Stimulated activated CD4-positive, alpha-beta T cell treated with anti-CD3 and anti-CD28 coated beads, Interleukin-4, amount 100 ng/mL, for 4 hours (primary cell): ENCODE results near the gene ZBTB17.
"Not testable (repeated sequence)": the region's sequence is repeated elsewhere in the genome, so short reads cannot be mapped to it uniquely, and the experiment has no call there.

ENCODE experiments used
- DNase-seq, 2 experiments: peaks; one replicate each; pipeline ENCODE4 v3.0.0-alpha.2; 2020

ZBTB17 gene

DNA sequence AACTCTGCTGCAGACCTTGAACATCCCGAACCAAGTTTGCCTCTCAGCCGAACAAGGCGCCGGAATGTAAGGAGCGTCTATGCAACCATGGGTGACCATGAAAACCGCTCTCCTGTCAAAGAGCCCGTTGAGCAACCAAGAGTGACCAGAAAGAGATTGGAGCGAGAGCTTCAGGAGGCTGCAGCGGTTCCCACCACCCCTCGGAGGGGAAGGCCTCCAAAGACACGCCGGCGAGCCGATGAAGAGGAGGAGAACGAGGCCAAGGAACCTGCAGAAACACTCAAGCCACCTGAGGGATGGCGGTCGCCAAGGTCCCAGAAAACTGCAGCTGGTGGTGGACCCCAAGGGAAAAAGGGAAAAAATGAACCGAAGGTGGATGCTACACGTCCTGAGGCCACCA is 44.0 kb downstream of the ZBTB17 start:
- no peak for DNase-seq

DNA sequence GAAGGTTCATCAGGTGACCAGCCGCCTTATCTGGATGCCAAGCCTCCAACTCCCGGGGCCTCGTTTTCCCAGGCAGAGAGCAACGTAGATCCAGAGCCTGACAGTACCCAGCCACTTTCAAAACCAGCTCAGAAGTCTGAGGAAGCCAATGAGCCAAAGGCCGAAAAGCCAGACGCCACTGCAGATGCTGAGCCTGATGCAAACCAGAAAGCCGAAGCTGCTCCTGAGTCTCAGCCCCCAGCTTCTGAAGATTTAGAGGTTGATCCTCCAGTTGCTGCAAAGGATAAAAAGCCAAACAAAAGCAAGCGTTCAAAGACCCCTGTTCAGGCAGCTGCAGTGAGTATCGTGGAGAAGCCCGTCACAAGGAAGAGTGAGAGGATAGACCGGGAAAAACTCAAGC is 44.5 kb downstream of the ZBTB17 start:
- no peak for DNase-seq

DNA sequence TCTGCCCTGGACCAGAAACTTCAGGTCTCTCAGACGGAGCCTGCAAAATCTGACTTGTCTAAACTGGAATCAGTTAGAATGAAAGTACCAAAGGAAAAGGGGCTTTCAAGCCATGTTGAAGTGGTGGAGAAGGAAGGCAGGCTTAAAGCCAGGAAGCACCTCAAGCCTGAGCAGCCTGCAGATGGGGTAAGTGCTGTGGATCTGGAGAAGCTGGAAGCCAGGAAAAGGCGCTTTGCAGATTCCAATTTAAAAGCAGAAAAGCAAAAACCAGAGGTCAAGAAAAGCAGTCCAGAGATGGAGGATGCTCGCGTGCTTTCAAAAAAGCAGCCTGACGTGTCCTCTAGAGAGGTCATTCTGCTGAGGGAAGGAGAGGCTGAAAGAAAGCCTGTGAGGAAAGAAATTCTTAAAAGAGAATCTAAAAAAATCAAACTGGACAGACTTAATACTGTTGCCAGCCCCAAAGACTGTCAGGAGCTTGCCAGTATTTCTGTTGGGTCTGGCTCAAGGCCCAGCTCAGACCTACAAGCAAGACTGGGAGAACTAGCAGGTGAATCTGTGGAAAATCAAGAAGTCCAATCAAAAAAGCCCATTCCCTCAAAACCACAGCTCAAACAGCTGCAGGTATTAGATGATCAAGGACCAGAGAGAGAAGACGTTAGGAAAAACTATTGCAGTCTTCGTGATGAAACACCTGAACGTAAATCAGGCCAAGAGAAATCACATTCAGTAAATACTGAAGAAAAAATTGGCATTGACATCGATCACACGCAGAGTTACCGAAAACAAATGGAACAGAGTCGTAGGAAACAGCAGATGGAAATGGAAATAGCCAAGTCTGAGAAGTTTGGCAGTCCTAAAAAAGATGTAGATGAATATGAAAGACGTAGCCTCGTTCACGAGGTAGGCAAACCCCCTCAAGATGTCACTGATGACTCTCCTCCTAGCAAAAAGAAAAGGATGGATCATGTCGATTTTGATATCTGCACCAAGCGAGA is 46.6 kb downstream of the ZBTB17 start:
- DNase-seq: no peak

DNA sequence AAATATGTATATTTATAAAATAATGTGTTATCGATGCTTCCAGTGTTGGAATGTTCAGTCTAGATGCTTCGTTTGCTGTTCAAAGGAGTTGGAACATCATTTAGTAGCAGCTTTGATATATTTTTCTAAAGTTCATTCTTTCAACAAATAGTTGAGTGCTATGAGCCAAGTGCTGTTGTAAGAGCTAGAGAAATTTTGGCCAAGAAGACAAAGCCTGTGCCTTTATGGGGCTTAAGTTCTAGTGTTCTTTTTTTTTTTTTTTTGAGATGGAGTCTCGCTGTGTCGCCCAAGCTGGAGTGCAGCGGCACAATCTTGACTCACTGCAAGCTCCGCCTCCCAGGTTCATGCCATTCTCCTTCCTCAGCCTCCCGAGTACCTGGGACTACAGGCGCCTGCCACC is 49.5 kb downstream of the ZBTB17 start:
- not testable (repeated sequence) for DNase-seq

DNA sequence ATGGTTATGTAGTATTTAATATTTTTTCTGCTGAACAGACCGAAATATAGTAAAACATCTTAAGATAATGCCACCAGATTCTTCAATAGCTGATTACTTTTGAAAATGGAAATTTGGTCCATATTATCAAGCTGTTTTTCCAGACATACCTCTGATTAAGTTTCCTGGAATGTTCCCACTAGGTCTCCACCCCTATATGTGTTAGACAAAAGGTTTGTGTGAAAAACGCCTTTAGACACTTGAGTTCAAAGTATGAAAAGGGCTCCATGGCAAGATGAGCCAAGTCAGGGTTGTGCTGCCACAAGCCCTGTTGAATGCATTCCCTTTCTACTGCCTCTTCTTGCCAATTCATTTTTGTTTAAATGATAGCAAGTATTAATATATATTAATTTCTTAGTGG is 52.7 kb downstream of the ZBTB17 start:
- DNase-seq: no peak

DNA sequence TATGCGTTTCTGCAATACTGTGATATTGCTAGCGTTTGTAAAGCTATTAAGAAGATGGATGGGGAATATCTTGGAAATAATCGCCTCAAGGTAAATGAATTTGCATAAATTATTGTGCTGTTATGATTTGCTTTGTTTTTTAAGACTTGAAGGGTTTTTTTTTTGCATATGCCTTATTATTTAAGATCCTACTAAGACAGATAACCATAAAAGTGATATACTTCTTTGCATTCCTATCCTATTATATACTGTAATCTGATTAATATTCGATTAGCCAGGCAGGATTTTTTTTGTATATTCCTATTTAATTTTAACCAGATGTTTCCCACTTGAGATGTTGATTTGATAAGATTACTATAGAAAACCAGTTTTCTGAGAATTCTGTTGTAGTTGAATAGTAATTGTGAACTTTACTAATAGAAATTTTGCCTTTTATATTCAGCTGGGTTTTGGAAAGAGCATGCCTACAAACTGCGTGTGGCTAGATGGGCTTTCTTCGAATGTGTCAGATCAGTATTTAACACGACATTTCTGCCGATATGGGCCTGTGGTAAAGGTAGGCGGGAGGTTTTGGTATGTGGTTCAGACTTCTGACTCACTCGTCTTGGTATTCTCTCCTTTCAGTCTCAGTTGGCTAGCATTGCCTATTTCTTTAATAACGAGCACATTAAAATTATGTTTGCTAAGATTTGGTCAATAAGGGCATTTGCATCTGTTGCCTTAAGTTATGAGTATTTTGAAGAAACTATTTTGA is 56.8 kb downstream of the ZBTB17 start:
- DNase-seq: peak; percentile 33 to 75

DNA sequence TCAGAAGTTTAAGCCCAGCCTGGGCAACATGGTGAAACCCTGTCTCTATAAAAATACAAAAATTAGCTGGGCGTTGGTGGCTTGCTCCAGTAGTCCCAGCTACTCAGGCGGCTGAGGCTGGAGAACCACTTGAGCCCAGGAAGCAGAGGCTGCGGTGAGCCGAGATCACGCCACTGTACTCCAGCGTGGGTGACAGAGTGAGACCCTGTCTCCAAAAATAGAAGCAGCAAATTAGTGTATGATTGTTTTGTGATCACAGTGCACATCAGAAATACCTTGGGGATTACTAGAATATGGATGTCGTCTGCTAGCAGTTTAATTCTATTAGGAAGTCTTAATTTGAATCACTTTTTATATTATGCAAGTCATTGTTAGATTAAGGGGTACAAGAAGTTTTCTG is 59.0 kb downstream of the ZBTB17 start:
- no peak for DNase-seq

DNA sequence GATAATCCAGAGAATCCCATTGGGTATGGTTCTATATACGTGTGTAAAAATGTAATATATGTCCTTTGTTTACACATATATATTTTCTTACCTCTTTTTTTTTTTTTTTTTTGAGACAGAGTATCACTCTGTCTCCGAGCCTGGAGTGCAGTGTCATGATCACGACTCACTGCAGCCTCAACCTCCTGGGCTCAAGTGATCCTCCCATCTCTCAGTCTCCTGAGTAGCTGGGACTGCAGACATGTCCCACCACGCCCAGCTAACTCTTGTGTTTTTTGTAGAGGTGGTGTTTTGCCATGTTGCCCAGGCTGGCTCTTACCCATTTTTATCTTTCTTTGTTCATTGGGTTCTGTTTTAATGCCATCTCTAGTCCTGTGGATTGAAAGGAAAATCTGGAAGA is 59.5 kb downstream of the ZBTB17 start:
- no peak for DNase-seq

DNA sequence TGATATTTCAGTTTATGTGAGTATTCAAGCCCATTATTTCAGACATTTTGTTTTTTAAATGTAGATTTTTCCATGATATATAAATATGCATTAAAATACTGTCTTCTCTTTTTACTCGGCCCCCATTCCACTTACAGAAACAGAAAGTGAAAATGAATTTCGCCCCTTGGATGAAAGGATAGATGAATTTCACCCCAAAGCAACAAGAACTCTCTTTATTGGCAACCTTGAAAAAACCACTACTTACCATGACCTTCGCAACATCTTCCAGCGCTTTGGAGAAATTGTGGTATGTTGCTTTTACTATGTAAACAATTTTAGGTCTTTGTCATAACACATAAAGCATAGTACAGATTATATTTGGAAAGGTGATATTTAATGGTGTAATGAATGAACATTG is 59.9 kb downstream of the ZBTB17 start:
- no peak for DNase-seq

DNA sequence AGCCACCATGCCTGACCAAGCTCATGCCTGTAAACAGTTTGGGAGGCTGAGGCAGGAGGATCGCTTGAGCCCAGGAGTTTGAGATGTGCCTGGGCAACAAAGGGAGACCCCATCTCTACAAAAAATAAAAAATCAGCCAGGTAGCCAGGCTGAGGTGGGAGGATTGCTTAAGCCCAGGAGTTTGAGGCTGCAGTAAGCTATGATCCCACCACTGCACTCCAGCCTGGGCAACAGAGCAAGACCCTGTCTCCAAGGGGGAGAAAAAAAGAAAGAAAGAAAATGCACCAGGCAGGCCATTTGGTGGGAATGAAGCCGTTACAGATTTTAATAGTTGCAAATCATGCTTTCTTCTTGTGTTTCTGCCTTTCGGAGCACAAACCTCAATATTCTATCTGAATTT is 62.3 kb downstream of the ZBTB17 start:
- DNase-seq: not testable (repeated sequence)

DNA sequence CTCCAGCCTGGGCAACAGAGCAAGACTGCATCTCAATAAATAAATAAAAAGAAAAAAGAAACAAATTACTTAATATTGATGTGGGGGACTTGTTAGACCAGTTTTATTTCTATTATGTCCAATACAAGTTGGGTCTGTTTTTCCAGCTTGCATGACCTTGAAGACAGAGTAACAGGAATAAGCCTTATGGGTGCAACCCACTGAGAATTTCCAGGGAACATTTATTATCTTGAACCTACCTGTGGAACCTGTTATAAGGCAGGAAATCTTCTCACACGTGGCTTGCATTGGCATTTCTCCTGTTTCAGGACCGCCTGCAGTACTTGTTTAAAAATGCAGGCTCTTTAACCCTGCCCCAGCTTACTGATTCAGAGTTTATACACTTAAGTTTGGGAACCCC is 64.0 kb downstream of the ZBTB17 start:
- no peak for DNase-seq

DNA sequence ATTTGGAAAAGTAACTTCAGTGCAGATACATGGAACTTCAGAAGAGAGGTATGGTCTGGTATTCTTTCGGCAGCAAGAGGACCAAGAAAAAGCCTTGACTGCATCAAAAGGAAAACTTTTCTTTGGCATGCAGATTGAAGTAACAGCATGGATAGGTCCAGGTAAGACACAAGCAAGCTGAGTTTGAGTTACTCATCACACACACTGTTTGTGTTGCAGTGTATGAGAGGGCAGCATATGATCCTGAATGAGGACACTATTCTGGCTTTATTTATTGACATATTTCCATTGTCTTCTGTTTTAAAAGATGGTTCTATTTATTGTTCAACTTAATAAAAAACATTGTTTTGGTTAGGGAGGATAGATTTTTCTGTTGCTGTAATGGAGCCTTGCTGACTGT is 64.8 kb downstream of the ZBTB17 start:
- no peak for DNase-seq

DNA sequence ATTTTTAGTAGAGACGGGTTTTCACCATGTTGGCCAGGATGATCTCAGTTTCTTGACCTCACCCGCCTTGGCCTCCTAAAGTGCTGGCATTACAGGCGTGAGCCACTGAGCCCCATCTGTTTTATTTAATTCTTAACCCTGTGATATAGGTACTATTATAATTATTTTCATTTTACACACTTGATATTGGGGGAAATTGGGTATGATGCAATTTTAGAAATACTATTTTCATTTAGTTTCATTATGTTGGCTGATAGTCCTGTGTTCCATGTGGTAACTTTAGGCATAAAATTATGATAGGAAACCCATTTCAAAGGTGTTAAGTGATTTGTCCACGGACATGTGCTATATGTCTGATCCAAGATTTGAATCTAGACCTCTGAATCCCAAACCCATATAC is 67.3 kb downstream of the ZBTB17 start:
- DNase-seq: no peak

DNA sequence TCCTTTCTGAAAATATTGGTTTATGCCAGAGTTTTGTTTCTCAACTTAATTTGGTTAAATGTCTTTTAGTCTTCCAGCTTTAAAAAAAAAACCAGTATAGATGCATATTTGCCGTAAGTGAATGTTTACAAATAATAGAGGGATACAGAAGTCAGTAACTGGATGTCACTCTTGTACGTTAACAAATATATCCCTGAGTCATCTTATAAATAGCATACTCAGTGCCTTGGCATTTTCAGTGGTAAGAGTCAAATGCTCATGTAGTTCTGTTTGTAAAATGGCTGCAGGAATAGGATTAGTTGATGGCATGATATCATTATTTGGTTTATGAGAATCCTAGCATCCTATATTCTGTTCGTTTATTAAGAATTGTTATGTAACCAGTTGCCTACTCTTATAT is 73.0 kb downstream of the ZBTB17 start:
- no peak for DNase-seq

DNA sequence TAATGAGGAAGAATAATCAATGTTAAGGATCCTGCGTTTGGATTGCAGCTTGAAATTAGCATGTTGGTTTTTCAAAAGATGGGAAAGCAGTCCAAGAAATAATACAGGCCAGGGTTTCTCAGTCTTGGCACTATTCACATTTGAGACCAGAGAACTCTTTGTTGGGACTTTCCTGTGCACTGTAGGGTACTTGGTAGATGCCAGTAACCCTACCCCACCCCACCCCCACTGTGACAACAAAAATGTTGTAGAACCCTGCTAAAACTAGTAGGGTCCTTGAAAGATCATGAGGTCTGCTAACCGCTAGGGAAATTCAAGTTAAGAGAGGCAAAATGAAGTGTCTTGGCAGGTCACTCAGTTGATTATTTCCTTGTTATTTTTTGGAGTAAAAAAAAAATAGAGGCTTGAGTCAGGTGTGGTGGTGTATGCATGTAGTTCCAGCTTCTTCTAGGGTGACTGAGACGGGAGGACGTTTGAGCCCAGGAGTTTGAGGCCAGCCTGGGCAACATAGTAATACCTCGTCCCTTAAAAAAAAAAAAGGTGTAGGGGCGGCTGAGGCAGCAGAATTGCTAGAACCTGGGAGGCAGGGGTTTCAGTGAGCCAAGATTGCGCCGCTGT is 75.1 kb downstream of the ZBTB17 start:
- no peak for DNase-seq

DNA sequence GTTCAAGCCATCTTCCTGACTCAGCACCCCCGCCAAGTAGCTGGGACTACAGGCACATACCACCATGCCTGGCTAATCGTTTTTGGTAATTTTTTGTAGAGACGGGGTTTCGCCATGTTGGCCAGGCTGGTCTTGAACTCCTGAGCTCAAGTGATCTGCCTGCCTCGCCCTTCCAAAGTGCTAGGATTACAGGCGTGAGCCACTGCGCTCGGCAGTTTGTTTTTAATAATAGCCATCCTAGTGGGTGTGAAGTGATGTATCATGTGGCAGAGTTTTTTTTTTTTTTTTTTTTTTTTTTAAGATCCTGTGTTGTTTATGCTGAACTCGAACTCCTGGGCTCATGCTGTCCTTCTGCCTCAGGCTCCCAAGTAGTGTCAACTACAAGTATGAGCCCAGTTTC is 76.6 kb downstream of the ZBTB17 start:
- DNase-seq: no peak

DNA sequence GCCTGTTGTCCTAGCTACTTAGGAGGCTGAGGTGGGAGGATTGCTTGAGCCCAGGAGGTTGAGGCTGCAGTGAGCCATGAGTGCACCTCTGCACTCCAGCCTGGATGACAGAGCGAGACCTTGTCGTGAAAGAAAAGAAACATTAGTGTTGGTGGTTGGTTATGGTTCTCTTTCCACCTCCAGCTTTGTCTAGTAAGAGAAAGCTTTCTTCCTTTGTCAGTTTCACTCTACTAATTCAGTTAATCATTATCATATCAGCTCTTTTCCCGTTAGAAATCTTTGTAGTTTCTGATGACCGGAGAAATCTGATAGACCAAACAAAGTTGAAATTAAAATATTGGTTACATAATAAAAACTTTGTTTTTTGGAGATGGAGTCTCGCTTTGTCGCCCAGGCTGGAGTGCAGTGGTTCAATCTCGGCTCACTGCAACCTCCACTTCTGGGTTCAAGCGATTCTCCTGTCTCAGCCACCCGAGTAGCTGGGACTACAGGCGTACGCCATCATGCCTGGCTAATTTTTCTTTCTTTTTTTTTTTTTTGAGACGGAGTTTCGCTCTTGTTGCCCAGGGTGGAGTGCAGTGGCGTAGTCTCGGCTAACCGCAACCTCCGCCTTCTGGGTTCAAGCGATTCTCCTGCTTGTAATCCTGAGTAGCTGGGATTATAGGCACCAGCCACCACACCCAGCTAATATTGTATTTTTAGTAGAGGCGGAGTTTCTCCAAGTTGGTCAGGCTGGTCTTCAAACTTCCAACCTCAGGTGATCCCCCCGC is 78.9 kb downstream of the ZBTB17 start:
- not testable (repeated sequence) for DNase-seq

DNA sequence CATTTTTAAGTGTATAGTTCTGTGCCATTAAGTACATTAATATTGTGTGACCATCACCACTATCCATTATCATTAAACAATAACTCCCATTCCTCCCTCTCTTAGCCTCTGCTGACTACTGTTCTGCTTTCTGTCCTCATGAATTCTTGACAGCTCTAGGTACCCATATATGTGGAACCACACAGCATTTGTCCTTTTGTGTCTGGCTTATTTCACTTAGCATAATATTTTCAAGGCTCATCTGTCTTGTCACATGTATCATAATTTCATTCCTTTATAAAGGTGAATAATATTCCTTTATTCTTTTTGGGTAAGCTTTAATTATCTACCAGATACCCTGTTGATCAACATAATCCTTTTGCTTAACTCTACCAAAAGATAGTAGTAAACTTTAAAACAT is 80.7 kb downstream of the ZBTB17 start:
- DNase-seq: no peak

DNA sequence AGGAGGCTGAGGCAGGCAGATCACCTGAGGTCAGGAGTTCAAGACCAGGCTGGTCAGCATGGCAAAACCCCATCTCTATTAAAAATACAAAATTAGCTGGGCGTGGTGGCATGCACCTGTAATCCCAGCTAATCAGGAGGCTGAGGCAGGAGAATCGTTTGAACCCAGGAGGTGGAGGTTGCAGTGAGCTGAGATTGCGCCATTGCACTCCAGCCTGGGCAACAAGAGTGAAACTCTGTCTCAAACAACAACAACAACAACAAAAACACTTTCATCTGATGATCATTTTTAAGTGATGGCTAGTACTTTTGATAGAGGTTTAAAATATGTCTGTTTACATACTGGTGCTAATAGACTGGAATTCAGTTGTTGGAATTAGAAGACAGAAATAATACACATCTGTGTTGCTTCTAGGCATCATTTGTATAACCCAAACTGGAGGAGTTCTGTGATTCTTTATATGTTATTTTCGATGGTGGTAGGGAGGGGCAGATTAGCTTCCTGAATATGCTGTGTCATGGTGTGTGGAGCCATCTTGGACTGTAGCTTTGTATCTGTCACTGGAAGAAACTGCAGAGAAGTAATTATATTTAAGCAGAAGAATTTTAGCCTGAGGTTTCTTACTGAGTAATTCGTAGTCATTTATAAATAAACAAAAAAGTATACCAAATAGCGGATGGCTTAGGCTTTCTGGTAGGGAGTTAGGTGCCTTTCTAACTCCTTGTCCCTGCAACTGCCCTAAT is 82.9 kb downstream of the ZBTB17 start:
- DNase-seq: not testable (repeated sequence)
